Spleen (tissue), 11 donors: ENCODE measurements around the gene ITGB8. TPM values are rescaled to one million over a fixed set of nuclear protein-coding genes. Genes with fewer than 3 reads are reported as not detected.

Experiments
- DNase-seq: peaks from one replicate; pipeline ENCODE4 v3.0.0-alpha.2; 2020
- H3K27ac ChIP-seq, 8 donors: fragments of 200-600 bp; sonication (generic) in 7 of 8; 1 replicate in 4 of 8; 2 replicates in 4 of 8; pipeline versions ENCODE4 v1.5.0 to v1.8.0; 2016 to 2021; ENCODE audit warnings: inconsistent platforms in 4 of 8, mild to moderate bottlenecking in 4 of 8, moderate library complexity in 1 of 8
- H3K27me3 ChIP-seq, 7 donors: fragments of 200-600 bp; sonication (generic) in 6 of 7; replicated peaks in 1 of 7; 1 replicate in 4 of 7; 2 replicates in 3 of 7; pipeline versions ENCODE4 v1.5.0 to v1.8.0; 2016 to 2021; ENCODE audit warnings: inconsistent platforms in 3 of 7, mild to moderate bottlenecking in 1 of 7
- H3K36me3 ChIP-seq, 6 donors: fragments of 200-600 bp; sonication (generic) in 5 of 6; 1 replicate in 4 of 6; 2 replicates in 2 of 6; pipeline versions ENCODE4 v1.5.0 to v1.8.0; 2016 to 2021; ENCODE audit warnings: inconsistent platforms in 2 of 6
- H3K4me1 ChIP-seq, 6 donors: fragments of 200-600 bp; sonication (generic) in 5 of 6; 1 replicate in 3 of 6; 2 replicates in 3 of 6; pipeline versions ENCODE4 v1.5.0 to v1.8.0; 2016 to 2021; ENCODE audit warnings: inconsistent platforms in 3 of 6
- H3K4me3 ChIP-seq, 8 donors: fragments of 200-600 bp; sonication (generic) in 7 of 8; 1 replicate in 4 of 8; 2 replicates in 4 of 8; pipeline versions ENCODE4 v1.5.0 to v1.8.0; 2016 to 2021; ENCODE audit warnings: inconsistent platforms in 4 of 8, mild to moderate bottlenecking in 4 of 8, moderate library complexity in 2 of 8
- H3K9me3 ChIP-seq, 8 donors: fragments of 200-600 bp; sonication (generic) in 7 of 8; 1 replicate in 4 of 8; 2 replicates in 4 of 8; pipeline versions ENCODE4 v1.5.0 to v1.8.0; 2016 to 2021; ENCODE audit warnings: inconsistent platforms in 4 of 8
- CTCF ChIP-seq, 11 experiments: fragments of 200-600 bp in 7 of 11; fragments of 450-650 bp in 4 of 11; sonication (generic) in 4 of 11; IDR thresholded peaks in 8 of 11; conservative IDR thresholded peaks in 3 of 11; 1 replicate in 7 of 11; 2 replicates in 4 of 11; pipeline versions ENCODE4 v1.4.0 to v1.8.0; 2016 to 2021; ENCODE audit warnings: antibody characterized with exemption in 11 of 11, inconsistent platforms in 4 of 11, mild to moderate bottlenecking in 1 of 11
- POLR2A ChIP-seq, 3 donors: fragments of 450-650 bp; IDR thresholded peaks; one replicate each; pipeline ENCODE4 v1.5.1; 2017; ENCODE audit warnings: antibody characterized with exemption in 3 of 3, mild to moderate bottlenecking in 1 of 3
- POLR2AphosphoS5 ChIP-seq, 3 donors: sonication (generic); formaldehyde crosslinking; IDR thresholded peaks; one replicate each; pipeline ENCODE4 v1.5.1; 2017; ENCODE audit warnings: antibody characterized with exemption in 3 of 3
- WGBS, 5 donors: extraction: QIAGEN DNeasy Blood & Tissue Kit in 3 of 5; methylation state at CpG; one replicate each; pipeline versions ENCODE4 v1.1.5 to v1.1.7; 2013 to 2018; 5-methylcytosine and 5-hydroxymethylcytosine counted together
- intact Hi-C: fragments of 100-400 bp; cut with DNase I; formaldehyde crosslinking; loops from one replicate; pipeline ENCODE4 v1.15.0; 2023; ENCODE audit warnings: low total_unique reads
- polyA plus RNA-seq, 3 donors: library from polyadenylated mRNA; stranded (reverse); fragments of 200-250 nt; gene quantifications; one replicate each; pipeline ENCODE4 v1.2.1, GENCODE V29; 2013
- total RNA-seq, 7 donors: library from RNA; depleted of rRNA in 3 of 7; stranded (reverse); fragments of >200 nt in 3 of 7; fragmentation: NEBNext Ultra II Directional in 4 of 7; extraction: Animal tissue kit (Norgen Biotek cat#: 25700) in 4 of 7; gene quantifications; one replicate each; pipeline versions ENCODE4 v1.1.0 to v1.2.1, GENCODE V29; 2016 to 2021
- donor health status: healthy with polysubstance abuse.
- donor health status: DM: no; HTN: no; CAD: no; lungs with moderate emphysema.
- donor health status: DM: no; HTN: no; CAD: no.
- donor health status: Bipolar disorder and iron deficiency.
- donor health status: healthy.
- donor health status: DM: no; HTN: no; CAD: no.
- donor health status: DM: yes; HTN: yes; CAD: no.

The ITGB8 gene
- total and polyA plus RNA-seq, 10 donors = 0.11 to 1.1 (median 0.28) TPM

GRCh38 chr7:20284771-20285143 is 45.9 kb upstream of the ITGB8 start:
- TF ChIP-seq POLR2AphosphoS5 (IDR thresholded peaks at IDR 0.05) (no peak), POLR2A (IDR thresholded peaks at IDR 0.05) (no peak), CTCF (IDR thresholded peaks at IDR 0.05 in 8 of 11, conservative IDR thresholded peaks at IDR 0.05 in 3 of 11) (no peak)
- Histone ChIP-seq H3K4me3 (no peak overlapping the region), H3K4me1 (no peaks in the 10 kb centered on the region), H3K9me3 (no peaks in the 10 kb centered on the region), H3K27me3 (no peaks in the 10 kb centered on the region), H3K27ac (no peak overlapping the region), H3K36me3 (no peaks in the 10 kb centered on the region)
- no peak for DNase-seq
- intact Hi-C loops = no loop called here

- Histone ChIP-seq H3K36me3 (no peaks in the 10 kb centered on the region), H3K4me1 (no peaks in the 10 kb centered on the region), H3K27ac (no peak overlapping the region), H3K9me3 (no peaks in the 10 kb centered on the region), H3K4me3 (no peak overlapping the region), H3K27me3 (no peaks in the 10 kb centered on the region)
- intact Hi-C loops = no loop called here
- TF ChIP-seq CTCF (IDR thresholded peaks at IDR 0.05 in 8 of 11, conservative IDR thresholded peaks at IDR 0.05 in 3 of 11) = no peak
- no peak for TF ChIP-seq POLR2A (IDR thresholded peaks at IDR 0.05)
- no peak for TF ChIP-seq POLR2AphosphoS5 (IDR thresholded peaks at IDR 0.05)
- no peak for DNase-seq
- WGBS, 5 donors = 84 to 95% (median 92%) methylated on average over 2 of the region's 2 CpGs
Observed at GRCh38 chr7:20287317-20287716, 43.4 kb upstream of the ITGB8 start.

GRCh38 chr7:20288036-20288435 is 42.7 kb upstream of the ITGB8 start:
- H3K27ac ChIP-seq = no peak overlapping the region
- H3K4me3 ChIP-seq = no peak overlapping the region
- intact Hi-C loops = no loop called here
- 87 to 99% (median 89%) methylated on average over 2 of the region's 2 CpGs for WGBS, 5 donors
- H3K9me3 ChIP-seq = no peaks in the 10 kb centered on the region
- no peak for DNase-seq
- H3K36me3 ChIP-seq = no peaks in the 10 kb centered on the region
- no peaks in the 10 kb centered on the region for H3K27me3 ChIP-seq
- TF ChIP-seq POLR2A (IDR thresholded peaks at IDR 0.05) (no peak), POLR2AphosphoS5 (IDR thresholded peaks at IDR 0.05) (no peak), CTCF (IDR thresholded peaks at IDR 0.05 in 8 of 11, conservative IDR thresholded peaks at IDR 0.05 in 3 of 11) (no peak)
- H3K4me1 ChIP-seq = no peaks in the 10 kb centered on the region

- peaks cover 0 to 9% (median 0%) of the 10 kb centered on the region in 8 donors for H3K9me3 ChIP-seq
- no peaks in the 10 kb centered on the region for H3K27me3 ChIP-seq
- intact Hi-C loops = no loop called here
- H3K4me3 ChIP-seq = no peak overlapping the region
- 56 to 84% (median 71%) methylated on average over 3 of the region's 3 CpGs for WGBS, 5 donors
- no peak for DNase-seq
- no peaks in the 10 kb centered on the region for H3K36me3 ChIP-seq
- TF ChIP-seq POLR2A (IDR thresholded peaks at IDR 0.05) (no peak), CTCF (IDR thresholded peaks at IDR 0.05 in 8 of 11, conservative IDR thresholded peaks at IDR 0.05 in 3 of 11) (no peak), POLR2AphosphoS5 (IDR thresholded peaks at IDR 0.05) (no peak)
- H3K4me1 ChIP-seq = no peaks in the 10 kb centered on the region
- H3K27ac ChIP-seq = no peak overlapping the region
Observed at GRCh38 chr7:20290505-20291111, 40.1 kb upstream of the ITGB8 start.
